Erythroblast (primary cell): ENCODE data around the gene COBL.

ENCODE experiments used
- GATA1 ChIP-seq: IDR thresholded peaks from 2 replicates; pipeline ENCODE4 v1.6.1; 2011; ENCODE audit warnings: low read depth, mild to moderate bottlenecking, control low read depth, low read length, moderate library complexity
- POLR2A ChIP-seq: IDR thresholded peaks from 2 replicates; pipeline ENCODE4 v1.6.1; 2011; ENCODE audit warnings: mild to moderate bottlenecking, low read length

DNA sequence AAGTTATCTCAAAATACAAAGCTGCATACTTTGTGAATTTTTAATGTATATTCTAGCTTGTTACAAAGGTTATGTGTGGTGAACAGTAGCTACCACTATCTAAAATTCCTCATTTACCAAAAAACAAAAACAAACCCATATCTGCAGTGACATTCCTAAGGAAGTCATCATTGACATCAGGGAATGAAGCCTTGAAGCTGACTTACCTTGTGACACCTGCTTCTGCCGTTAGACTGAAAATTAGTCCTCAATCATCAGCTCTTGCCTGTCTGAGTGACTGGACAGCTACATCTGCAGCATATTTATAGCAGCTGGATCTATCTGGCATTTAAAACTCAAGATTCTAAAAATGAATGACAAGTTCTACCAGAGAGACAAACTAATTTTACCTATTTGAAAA, 43.2 kb downstream of the COBL start:
- no peak for TF ChIP-seq POLR2A
- no peak for TF ChIP-seq GATA1
